ENCODE measurements around the gene LCN15.
A peak's percentile ranks its signal among the peaks of the same experiment; 100 is the strongest.
"Not testable (repeated sequence)": the region's sequence is repeated elsewhere in the genome, so short reads cannot be mapped to it uniquely, and the experiment has no call there.

LCN15 gene

DNA sequence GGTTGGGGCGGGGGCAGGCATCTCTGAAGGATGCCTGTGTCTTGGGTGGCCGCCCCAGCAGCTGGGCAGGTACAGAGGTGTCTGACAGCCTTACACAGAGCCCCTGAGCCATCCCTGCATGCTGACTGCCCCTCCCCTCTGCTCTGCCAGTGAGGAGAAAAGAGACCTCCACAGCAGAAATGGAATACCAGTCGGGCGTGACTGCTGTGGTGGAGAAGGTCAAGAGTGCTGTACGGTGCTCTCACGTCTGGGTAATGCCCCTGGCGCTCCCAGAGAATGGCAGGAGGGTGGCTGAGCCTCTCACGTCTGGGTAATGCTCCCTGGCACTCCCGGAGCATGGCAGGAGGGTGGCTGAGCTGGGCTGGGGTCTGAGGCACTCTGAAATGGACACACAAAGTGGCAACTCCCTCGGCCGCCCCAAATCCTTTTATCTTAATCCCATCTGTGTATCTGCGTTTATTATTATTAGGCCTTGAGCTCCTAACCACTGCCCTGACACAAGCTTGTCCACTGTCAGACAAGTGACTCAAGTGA lies 41.0 kb upstream of the LCN15 start:
- no peak overlapping the region for H3K4me3 ChIP-seq (ENCODE audit: low read depth, low read length)
- no peak for DNase-seq (ENCODE audit: low read depth)
- TF ChIP-seq CTCF (IDR thresholded peaks at IDR 0.05; ENCODE audit: control insufficient read depth, extremely low read depth, insufficient read depth): no peak

DNA sequence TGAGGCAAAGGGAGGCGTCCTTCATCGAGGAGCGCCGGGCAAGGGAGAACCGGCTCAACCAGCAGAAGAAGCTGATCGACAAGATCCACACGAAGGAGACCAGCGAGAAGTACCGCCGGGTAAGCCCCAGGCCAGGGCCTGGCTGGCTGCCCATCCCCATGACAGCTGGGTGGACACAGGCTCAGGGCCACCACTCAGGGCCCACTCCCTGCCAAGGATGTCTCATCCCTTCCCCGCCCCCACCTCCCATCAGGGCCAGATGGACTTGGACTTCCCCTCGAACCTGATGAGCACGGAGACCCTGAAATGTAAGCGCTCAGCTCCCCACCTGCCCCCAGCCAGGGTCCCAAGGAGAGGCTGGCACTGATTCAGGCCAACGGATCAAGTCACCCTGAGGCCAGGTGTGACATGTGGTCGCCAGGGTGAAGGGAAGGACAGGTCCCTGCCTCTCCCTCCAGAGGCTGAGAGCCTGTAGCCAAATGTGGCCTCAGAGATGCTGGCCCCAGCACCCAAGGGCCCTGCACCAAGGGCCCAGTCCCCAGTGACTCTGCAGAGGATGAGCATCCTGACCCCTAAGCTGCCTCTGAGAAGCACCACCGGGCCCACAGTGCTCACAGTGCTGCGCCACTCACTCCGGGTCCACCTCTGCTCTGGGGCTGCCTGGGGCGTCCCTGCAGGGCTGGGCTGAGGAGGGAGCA lies 40.3 kb upstream of the LCN15 start:
- TF ChIP-seq CTCF (IDR thresholded peaks at IDR 0.05; ENCODE audit: control insufficient read depth, extremely low read depth, insufficient read depth): no peak
- H3K4me3 ChIP-seq (ENCODE audit: low read depth, low read length): no peak overlapping the region
- DNase-seq (ENCODE audit: low read depth): peak; percentile 91

DNA sequence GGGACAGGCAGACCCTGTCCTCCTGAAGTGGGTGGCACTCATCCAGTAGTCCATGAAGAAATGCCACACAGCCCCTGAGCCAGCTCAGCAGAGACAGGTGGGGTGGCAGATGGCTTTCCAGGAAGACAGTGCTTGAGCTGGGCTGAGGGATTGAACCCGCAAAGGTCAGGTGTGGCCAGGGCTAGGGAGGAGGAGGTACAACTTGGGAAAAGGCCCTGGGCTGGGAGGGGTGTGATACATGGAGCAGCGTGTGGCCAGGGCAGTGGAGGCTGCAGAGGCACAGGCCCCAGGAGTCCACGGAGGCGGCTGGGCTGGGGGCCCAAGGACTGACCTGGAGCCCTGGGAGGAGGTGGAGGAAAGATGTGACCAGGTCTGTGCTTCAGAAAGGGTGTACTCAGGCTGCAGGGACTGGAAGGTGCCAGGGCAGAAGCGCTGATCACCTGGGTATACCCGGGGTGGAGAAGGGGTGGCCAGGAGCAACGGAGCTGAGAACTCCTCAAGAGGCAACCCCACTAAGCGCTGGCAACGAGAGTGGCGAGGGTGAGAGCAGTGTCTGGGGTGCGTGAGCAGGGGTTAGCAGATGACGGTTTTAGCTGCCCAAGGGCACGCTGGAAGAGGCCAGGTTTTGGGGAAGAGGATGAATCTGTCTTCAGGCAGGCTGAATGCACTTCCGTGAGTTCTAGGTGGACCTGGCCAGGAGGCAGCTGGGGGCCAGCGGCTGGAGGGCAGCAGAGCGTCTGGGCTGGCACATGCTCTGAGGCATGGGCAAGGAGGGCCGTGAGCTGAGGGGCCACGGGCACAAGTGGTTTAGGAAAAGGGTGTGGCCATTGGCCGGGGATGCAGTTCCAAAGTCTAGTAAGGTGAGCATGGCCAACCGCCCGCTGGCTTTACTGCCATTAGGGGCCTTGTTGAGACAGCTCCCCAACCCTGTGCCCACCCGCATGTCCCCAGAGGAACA lies 39.5 kb upstream of the LCN15 start:
- DNase-seq (ENCODE audit: low read depth): no peak
- H3K4me3 ChIP-seq (ENCODE audit: low read depth, low read length): no peak overlapping the region
- TF ChIP-seq CTCF (IDR thresholded peaks at IDR 0.05; ENCODE audit: control insufficient read depth, extremely low read depth, insufficient read depth): no peak

DNA sequence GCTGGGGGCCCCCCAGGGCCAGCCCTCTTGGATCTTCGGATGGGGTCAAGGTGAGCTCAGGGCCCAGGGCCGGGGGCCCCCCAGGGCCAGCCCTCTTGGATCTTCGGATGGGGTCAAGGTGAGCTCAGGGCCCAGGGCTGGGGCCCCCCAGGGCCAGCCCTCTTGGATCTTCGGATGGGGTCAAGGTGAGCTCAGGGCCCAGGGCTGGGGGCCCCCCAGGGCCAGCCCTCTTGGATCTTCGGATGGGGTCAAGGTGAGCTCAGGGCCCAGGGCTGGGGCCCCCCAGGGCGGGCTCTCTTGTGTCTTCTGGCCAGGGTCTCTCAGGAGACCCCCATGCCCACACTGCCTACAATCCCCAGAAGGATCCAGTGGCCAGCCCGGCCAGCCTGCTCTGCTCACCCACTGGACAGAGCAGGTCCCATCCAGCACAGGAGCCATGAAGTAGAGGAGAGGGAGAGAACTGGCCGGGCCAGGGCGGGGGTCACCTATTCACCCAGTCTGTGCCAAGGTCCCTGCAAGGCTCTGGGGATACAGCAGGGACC lies 38.8 kb upstream of the LCN15 start:
- DNase-seq (ENCODE audit: low read depth): not testable (repeated sequence)

DNA sequence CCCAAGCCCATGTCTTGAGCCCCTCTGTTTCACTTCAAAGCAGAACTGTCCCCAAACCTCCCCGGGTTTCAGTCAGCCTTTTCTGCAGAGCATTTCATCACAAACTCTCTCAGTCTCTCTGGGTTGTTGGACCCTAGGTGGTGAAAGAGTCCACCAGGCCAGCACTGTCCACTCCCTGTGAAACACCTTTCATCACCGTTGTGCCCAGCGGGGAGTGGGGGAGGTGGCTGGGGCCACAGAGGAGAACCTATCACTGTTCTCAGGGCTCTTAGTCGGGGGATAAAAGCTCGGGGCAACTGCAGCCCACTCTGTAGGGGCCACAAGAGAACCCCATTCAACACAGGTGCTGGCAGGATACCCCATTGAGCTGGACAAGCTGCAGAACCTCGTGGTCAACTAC lies 38.0 kb upstream of the LCN15 start:
- H3K4me3 ChIP-seq (ENCODE audit: low read depth, low read length): no peak overlapping the region
- no peak for TF ChIP-seq CTCF (IDR thresholded peaks at IDR 0.05; ENCODE audit: control insufficient read depth, extremely low read depth, insufficient read depth)
- no peak for DNase-seq (ENCODE audit: low read depth)

More for the DNA sequence above, 38.8 kb upstream of the LCN15 start:
- not testable (repeated sequence) for H3K4me3 ChIP-seq (ENCODE audit: low read depth, low read length)

- no peak for TF ChIP-seq CTCF (IDR thresholded peaks at IDR 0.05; ENCODE audit: control insufficient read depth, extremely low read depth, insufficient read depth)
- H3K4me3 ChIP-seq (ENCODE audit: low read depth, low read length): peak overlapping the region; percentile 81
- DNase-seq (ENCODE audit: low read depth): peak; percentile 89
Observed at GRCh38 chr9:136799854-136800657, 35.7 kb upstream of the LCN15 start.

Measured in LNCaP clone FGC (cell line).